DOHH2 (cell line): Measurements from ENCODE around the gene RPL19.

Experiments
- CTCF ChIP-seq: fragments of 200-600 bp; sonication (generic); IDR thresholded peaks from one replicate; pipeline ENCODE4 v1.5.1; 2014; ENCODE audit warnings: antibody characterized with exemption, mild to moderate bottlenecking, low read depth, low read length; ENCODE audit not compliant: poor library complexity, severe bottlenecking
- EZH2phosphoT487 ChIP-seq: fragments of 200-600 bp; sonication (generic); IDR thresholded peaks from 2 replicates; pipeline ENCODE4 v1.6.1; 2017; ENCODE audit warnings: borderline replicate concordance, mild to moderate bottlenecking, antibody characterized with exemption, low read length, moderate library complexity, mixed read lengths

- TF ChIP-seq CTCF: no peak
- TF ChIP-seq EZH2phosphoT487: no peak
Measured at GRCh38 chr17:39194089-39194984, 5.7 kb upstream of the RPL19 start.
